Lower leg skin (tissue), 4 donors: ENCODE measurements around the gene FGD3. TPM values are rescaled to one million over a fixed set of nuclear protein-coding genes. Genes with fewer than 3 reads are reported as not detected.

Experiments used
- DNase-seq, 2 donors: peaks; one replicate each; pipeline ENCODE4 v3.0.0-alpha.2; 2019; ENCODE audit warnings: low spot score in 2 of 2
- H3K4me3 ChIP-seq: fragments of 200-600 bp; sonication (generic); 2 replicates; pipeline ENCODE4 v1.5.1; 2017; ENCODE audit warnings: mild to moderate bottlenecking, low read depth; ENCODE audit not compliant: poor library complexity, severe bottlenecking
- POLR2A ChIP-seq, 2 donors: fragments of 450-650 bp; IDR thresholded peaks; one replicate each; pipeline ENCODE4 v1.6.1; 2016 to 2017; ENCODE audit warnings: antibody characterized with exemption in 2 of 2, mild to moderate bottlenecking in 1 of 2, moderate library complexity in 1 of 2
- WGBS, 2 donors: methylation state at CpG; one replicate each; pipeline ENCODE4 v1.1.5; 2018; 5-methylcytosine and 5-hydroxymethylcytosine counted together
- intact Hi-C: fragments of 100-400 bp; cut with DNase I; formaldehyde crosslinking; loops from one replicate; pipeline ENCODE4 v1.15.0; 2023; ENCODE audit warnings: low total_unique reads
- total RNA-seq, 4 donors: library from RNA; depleted of rRNA; stranded (reverse); fragments of >200 nt; gene quantifications; one replicate each; pipeline ENCODE4 v1.1.0, GENCODE V29; 2016
- TF ChIP-seq, protein P1 (sequence below), 3 donors: fragments of 450-650 bp; IDR thresholded peaks; one replicate each; pipeline ENCODE4 v1.5.1; 2016; ENCODE audit warnings: antibody characterized with exemption in 3 of 3, mild to moderate bottlenecking in 3 of 3, moderate library complexity in 2 of 3

FGD3 gene
- total RNA-seq, 4 donors from 2014 or later: 3.4 to 11.6 (median 5.7) TPM

DNA sequence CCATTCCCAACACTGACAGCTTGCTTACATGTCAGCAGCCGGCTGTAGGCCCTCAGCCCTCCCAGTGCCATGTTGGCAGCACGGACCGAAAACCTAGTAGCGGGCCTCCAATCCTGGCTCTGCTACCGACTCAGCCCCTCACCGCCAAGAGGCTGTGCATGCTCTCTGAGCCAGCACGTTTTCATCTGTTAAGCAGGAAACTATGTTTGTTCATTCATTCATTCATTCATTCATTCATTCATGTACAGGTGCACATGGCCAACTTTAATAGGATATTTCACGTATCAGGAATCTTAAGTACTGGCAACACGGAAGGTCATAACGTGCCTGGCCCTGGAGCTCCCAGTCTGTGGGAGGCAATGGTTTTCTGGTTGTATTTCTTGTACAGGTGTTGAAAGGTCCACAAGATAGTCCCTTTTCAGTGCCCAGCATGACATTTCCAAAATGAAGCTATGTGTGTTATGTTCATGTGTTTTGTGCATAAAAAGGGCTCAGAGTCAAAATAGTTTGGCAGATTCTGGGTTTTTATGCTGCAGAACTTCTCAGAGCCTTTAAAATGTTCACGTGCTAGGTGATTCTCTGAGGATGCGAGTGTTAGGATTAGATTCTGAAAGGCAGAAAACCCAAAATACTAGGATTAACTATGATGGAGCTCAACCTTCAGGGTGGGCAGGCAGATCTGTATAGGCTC, 128.9 kb downstream of the FGD3 start:
- no peak for DNase-seq
- intact Hi-C loops: no loop called here
- H3K4me3 ChIP-seq: no peak overlapping the region
- TF ChIP-seq, protein P1, sequence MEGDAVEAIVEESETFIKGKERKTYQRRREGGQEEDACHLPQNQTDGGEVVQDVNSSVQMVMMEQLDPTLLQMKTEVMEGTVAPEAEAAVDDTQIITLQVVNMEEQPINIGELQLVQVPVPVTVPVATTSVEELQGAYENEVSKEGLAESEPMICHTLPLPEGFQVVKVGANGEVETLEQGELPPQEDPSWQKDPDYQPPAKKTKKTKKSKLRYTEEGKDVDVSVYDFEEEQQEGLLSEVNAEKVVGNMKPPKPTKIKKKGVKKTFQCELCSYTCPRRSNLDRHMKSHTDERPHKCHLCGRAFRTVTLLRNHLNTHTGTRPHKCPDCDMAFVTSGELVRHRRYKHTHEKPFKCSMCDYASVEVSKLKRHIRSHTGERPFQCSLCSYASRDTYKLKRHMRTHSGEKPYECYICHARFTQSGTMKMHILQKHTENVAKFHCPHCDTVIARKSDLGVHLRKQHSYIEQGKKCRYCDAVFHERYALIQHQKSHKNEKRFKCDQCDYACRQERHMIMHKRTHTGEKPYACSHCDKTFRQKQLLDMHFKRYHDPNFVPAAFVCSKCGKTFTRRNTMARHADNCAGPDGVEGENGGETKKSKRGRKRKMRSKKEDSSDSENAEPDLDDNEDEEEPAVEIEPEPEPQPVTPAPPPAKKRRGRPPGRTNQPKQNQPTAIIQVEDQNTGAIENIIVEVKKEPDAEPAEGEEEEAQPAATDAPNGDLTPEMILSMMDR (IDR thresholded peaks at IDR 0.05): no peak
- TF ChIP-seq POLR2A (IDR thresholded peaks at IDR 0.05): no peak
- WGBS, 2 donors: 92 to 94% methylated on average over 11 to 12 of the region's 12 CpGs

DNA sequence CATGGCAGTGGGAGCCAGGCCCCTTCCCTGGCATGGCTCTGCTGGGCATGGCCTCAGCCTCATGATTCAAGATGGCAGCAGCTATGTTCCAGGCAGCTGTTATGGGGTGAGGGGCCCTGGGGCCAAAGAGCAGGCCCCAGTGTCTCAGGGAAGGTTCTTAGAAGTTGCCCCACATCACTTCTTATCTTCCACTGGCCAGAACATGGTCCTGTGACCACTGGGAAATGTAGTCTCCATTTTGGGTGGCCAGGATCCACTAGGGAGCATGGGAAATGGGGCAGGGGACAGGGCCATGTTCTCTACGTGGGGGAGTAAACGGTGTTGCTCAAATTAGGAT, 129.4 kb downstream of the FGD3 start:
- WGBS, 2 donors: 93 to 96% methylated on average over 2 of the region's 2 CpGs
- no peak for DNase-seq
- H3K4me3 ChIP-seq: no peak overlapping the region
- intact Hi-C loops: no loop called here
- TF ChIP-seq POLR2A (IDR thresholded peaks at IDR 0.05): no peak
- TF ChIP-seq, protein P1 (IDR thresholded peaks at IDR 0.05): no peak

DNA sequence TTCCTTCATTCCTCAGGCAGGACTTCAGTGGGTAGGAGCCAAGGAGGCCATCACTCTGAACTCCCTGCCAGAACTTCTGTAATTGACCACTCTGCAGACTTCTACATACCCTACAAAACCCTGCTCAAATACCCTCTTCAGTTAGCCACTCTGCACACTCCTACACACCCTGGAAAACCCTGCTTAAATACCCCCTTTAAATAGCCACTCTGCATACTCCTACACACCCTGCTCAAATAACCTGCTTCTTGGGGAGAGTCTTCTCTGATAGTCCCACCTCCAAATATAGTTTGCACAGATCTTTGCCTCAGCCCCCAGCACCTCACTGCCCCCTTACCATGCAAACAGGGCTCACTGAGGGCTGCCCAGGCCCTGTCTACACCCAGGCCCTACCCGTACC, 130.0 kb downstream of the FGD3 start:
- intact Hi-C loops: no loop called here
- DNase-seq: no peak
- no peak overlapping the region for H3K4me3 ChIP-seq
- 100% methylated on average over 1 of the region's 1 CpG for WGBS, 2 donors
- TF ChIP-seq, protein P1 (IDR thresholded peaks at IDR 0.05): no peak
- TF ChIP-seq POLR2A (IDR thresholded peaks at IDR 0.05): no peak

DNA sequence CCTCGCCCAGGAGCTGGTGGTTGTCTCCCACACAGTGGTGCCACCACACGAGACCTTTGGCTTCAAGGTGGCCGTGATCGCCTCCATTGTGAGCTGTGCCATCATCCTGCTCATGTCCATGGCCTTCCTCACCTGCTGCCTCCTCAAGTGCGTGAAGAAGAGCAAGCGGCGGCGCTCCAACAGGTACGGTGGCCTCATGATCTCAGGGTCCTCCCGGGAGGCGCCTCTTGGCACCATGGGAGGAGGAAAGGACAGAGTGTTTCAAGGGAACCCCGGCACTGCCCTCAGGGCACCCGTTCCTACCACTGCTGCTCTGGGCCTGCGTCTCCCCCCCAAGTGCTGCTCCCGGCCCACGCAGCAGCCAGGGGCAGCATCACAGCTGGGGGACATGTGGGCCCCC, 130.5 kb downstream of the FGD3 start:
- TF ChIP-seq, protein P1 (IDR thresholded peaks at IDR 0.05): no peak
- no peak for TF ChIP-seq POLR2A (IDR thresholded peaks at IDR 0.05)
- WGBS, 2 donors: 94 to 98% methylated on average over 13 to 14 of the region's 16 CpGs
- intact Hi-C loops: no loop called here
- H3K4me3 ChIP-seq: no peak overlapping the region
- no peak for DNase-seq

DNA sequence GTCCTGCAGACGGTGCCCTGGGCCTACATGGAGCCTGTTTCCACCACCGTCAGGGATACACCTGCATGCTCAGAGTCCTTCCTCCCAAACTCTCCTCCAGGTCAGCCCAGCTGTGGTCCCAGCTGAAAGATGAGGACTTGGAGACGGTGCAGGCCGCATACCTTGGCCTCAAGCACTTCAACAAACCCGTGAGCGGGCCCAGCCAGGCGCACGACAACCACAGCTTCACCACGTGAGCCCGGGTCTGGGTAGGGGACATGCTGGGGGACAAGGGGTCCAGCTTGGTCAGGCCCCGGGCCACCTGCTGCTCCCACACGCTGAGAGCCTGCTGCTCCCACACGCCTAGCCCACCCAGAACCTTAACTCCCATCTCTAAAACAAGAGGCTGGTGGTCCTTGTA, 132.0 kb downstream of the FGD3 start:
- TF ChIP-seq, protein P1 (IDR thresholded peaks at IDR 0.05): no peak
- no peak for TF ChIP-seq POLR2A (IDR thresholded peaks at IDR 0.05)
- peak in 1 of 2 donors; percentile 78 for DNase-seq
- no peak overlapping the region for H3K4me3 ChIP-seq
- WGBS, 2 donors: 96 to 100% methylated on average over 4 to 13 of the region's 13 CpGs
- intact Hi-C loops: no loop called here

DNA sequence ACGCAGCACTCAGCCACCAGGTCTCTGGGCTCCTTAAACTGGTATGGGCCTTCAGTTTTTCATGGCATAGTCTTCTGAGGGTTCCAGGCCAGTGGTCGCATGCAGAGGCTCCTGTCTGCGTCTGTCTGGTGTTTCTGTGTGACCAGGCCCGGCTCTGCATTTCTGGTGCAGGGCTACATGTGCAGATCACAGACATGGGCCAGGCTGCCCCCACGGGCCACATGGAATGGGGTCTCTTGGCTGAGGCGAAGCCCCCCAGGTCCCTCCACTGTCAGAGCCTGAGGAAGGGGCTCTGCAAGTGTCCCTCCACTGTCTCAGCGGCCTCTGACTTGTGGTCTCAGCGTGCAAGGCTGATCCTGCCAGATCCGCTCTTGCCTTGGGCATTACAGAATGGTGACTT, 133.1 kb downstream of the FGD3 start:
- intact Hi-C loops: no loop called here
- TF ChIP-seq, protein P1 (IDR thresholded peaks at IDR 0.05): no peak
- no peak for TF ChIP-seq POLR2A (IDR thresholded peaks at IDR 0.05)
- peak in 1 of 2 donors; percentile 57 for DNase-seq
- 91 to 94% methylated on average over 9 of the region's 9 CpGs for WGBS, 2 donors
- no peak overlapping the region for H3K4me3 ChIP-seq
